ENCODE measurements around the gene CASQ2.
A peak's percentile ranks its signal among the peaks of the same experiment; 100 is the strongest.

Gene CASQ2

DNA sequence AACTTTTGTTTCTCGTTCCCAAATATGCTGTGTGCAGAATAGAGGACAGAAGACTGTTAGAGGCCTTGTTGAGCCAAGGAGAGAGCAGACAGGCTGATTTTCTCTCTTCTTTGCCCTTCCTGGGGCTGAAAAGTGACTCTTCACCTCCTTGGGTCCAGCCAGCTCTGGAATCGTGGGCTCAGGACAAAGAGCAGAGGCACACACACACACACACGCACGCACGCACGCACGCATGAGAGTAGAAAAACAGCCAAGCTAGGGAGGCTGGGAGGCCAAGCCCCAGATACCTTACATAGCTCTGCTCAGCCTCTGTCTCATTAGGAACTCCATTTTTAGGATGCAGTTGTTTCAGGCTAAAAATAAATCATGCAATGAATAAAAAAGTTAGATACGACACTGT lies at the start of gene CASQ2:
CASQ2 (minus strand) TSS at position 166 of the 400 bp plus-strand sequence. CDS start 173 bp downstream, outside the sequence.
- DNase-seq: no peak
- ATAC-seq: no peak

- no peak for ATAC-seq
- no peak for DNase-seq
Observed at GRCh38 chr1:115815694-115816093, 47.2 kb upstream of the CASQ2 start.

DNA sequence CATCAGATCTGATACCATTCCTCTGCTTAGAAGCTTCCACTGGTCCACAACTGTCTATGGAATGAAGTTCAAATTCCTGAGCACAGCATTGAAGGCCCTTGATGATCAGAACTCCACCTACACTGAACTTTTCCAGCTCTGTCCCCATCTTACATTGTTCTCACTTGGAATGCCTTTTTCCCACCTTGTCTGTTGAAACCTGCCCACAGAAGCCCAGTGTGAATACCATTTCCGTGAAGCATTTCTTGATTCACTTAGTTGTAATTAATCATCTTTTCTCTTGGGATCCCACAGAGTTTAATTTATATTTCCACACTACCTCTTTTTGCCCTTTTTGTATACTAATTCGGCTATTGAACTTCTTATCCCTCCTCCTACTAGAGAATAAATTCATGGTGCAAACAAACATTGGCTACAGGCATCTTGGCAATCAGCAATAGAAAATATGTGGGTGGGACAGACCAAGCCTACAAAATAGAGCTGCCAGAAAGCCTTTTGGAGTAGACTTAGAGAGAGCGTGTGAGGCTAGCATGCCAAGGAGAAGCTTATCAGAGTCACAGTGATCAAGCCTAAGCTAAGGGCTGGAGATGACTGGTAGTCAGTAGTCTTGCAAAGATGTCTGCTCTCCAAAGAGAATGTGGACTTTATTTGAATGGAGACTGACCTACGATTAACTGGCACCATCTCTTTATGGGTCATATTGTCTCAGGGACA lies 46.3 kb upstream of the CASQ2 start:
- no peak for ATAC-seq

DNA sequence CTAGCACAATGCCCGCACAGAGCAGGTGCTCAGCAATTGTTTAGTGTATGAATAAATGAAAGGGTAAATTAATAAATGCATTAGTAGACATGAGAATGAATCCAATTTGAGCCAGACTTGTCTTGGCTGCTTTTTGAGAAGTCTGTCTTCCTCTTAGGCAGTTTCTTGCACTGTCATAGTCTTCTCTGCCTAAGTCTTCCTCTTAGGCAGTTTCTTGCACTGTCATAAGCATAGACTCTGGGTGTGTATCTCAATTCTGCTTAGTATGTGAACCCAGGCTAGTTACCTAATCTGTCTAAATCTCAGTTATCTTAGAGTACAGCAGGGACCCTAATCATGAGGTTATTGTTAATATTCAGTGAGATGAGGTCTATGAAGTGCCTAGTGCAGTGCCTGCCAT lies 45.2 kb upstream of the CASQ2 start:
- DNase-seq (no peak), ATAC-seq (no peak)

More for the DNA sequence above, 46.3 kb upstream of the CASQ2 start:
- no peak for DNase-seq

- ATAC-seq (no peak), DNase-seq (no peak)
Observed at GRCh38 chr1:115811140-115811828, 42.8 kb upstream of the CASQ2 start.

DNA sequence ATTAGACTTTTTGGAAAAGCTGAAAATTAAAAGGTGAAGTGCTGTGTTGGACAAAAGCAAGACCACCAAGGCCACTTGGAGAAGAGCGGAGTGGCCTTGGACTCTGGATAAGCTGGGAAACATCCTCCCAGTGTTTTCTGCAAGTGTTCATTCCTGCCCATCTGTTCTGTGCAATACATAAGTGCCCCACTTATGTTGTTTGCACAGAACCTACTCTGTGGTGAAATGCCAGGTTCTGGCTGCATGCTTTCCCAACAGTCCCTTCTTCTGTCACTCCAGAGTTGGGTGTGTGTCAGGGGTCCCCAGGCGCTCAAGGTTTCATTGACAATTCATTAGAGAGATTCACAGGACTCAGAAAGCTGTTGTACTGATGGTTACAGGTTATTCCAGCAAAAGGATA lies 42.1 kb upstream of the CASQ2 start:
- DNase-seq (no peak), ATAC-seq (no peak)

- ATAC-seq (no peak), DNase-seq (no peak)
Observed at GRCh38 chr1:115809847-115810246, 41.3 kb upstream of the CASQ2 start.

DNA sequence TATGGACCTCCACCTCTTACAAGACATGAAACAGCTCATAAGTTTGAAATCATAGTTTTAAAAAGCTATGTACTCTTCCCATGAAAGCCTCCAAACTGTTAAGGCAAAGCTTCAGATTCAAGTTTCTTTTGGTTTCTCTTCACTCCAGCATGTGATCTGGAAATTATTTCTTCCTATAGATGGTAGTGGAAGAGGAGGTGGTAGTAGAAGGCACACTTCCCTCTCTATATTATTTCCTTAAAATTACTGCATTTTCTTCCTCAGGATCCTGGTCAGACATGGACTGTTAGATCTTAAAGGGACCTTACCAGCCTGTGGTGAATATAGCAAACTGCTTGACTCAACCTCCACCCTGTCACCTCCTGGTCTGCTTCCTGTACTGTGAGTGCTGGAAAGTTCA lies 40.6 kb upstream of the CASQ2 start:
- DNase-seq: no peak

GRCh38 chr1:115807723-115808122 lies 39.2 kb upstream of the CASQ2 start:
- DNase-seq (peak; percentile 54), ATAC-seq (no peak)

More for the DNA sequence above, 40.6 kb upstream of the CASQ2 start:
- ATAC-seq: no peak

DNA sequence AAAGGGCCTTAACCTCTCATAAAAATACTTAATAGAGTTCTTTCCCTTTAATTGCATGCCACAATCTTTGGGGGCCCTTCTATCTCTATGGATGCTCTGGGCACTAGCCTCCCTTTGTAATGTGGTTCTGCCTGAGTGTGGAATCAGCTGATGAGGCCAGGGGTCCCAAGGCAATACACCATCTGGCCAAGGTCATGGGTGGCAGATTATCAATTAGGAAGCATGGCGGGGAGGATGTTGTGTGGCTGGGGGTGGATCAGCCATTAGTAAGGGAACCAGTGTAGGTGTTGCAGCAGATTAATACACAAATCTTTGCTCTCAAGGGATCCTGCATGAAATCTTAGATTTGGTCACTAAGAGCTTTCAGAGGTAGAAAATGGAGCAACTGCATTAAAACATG lies 37.1 kb upstream of the CASQ2 start:
- DNase-seq (no peak), ATAC-seq (no peak)

DNA sequence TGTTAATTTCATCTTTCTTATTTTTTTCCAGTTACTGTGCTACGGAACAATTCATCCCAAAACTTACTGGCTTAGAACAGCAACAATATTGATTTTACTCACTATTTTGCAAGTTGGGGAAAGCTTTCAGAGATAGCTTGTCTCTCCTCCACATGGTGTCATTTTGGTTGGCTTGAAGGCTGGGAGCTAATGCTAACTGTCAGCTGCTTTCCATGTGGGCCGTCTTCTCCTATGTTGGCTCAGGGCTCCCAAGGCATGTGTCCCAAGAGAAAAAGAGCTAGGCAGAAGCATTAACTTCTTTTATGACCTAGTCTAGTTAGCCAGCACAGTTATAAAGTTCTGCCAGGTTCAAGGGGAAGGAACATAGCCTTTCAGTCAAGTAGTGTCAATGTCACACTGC lies 33.9 kb upstream of the CASQ2 start:
- no peak for ATAC-seq
- no peak for DNase-seq

DNA sequence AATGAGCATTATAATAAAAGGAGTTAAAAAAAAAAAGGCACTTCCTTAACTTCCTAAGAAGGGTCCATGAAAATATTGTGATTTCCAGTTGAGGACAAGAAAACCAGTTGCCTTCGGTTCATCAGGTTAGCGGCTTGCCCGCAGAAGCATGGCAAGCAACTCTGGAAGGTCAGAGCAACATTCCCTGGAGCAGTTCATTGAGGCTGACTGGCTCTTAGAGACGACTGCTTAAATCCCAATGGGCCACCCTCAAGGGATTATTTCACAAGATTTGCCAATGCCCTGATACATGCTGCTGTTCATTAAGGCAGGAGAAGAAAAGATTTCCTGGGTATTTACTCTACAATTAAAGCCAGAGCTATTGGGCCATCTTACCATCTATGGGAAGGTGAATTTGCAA lies 29.0 kb upstream of the CASQ2 start:
- ATAC-seq (no peak), DNase-seq (no peak)

GRCh38 chr1:115796897-115797296 lies 28.4 kb upstream of the CASQ2 start:
- ATAC-seq (no peak), DNase-seq (no peak)

GRCh38 chr1:115796036-115796435 lies 27.5 kb upstream of the CASQ2 start:
- DNase-seq (no peak), ATAC-seq (no peak)

- no peak for ATAC-seq
Observed at GRCh38 chr1:115794976-115795639, 26.6 kb upstream of the CASQ2 start.

DNA sequence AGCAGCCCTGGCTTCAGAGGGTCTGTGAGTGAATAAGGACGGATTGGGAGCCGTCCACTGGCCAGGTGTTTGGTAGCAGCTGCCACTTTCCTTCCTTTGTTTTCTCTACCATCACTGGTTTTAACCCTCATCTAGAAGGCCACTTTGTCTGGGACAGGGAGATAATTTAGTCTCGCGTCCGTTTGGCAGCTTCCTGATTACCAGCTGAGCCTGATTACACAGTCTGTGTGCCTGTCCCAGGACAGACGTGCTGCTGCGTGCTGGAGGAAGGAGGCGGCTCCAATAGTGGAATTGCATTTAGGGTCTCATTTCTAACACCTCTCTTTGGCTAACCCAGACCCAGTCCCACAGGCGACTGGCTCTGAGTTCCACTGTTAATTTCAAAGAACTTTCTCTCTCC lies 24.6 kb upstream of the CASQ2 start:
- ATAC-seq: no peak
- no peak for DNase-seq

More at GRCh38 chr1:115794976-115795639, 26.6 kb upstream of the CASQ2 start:
- no peak for DNase-seq

DNA sequence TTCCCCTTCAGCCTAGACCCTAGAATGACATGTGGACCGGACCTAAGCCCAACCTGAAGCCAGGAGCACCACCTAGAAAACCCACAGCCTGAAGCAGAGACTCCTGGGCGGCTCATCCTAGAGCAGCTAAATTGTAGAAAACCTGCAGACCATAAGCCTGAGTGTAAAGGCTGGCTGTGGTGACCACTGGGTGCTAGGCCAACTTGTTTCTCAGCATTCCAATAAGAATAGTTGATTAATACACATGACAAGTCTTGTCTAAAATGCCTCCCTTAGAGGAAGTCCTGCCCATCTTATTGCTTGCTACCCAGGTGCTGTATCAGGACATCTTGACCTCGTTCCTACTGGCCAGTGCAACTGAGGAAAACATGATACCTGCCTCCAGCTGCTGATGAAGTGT lies 23.3 kb upstream of the CASQ2 start:
- DNase-seq (no peak), ATAC-seq (no peak)

DNA sequence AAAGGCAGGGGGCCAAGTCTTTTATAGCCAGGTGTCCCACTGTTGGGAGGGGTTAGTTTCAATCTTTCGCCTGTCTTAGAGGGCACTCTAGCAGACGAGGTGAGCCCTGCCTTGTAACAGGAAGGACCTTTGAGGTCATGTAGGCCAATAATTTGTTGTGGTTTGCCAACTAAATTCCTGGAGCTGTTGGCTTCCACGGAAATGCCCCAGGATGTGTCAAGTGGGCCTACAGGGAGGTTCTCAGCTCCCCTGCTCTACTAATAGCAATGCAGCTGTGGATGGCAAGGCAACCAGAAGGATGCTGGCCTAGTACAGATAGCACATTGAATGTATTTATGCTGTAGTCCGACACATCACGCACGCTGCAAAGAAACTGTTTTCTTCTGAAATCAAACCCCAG lies 22.3 kb upstream of the CASQ2 start:
- no peak for DNase-seq

GRCh38 chr1:115790356-115790755 lies 21.8 kb upstream of the CASQ2 start:
- ATAC-seq (no peak), DNase-seq (no peak)

More for the DNA sequence above, 22.3 kb upstream of the CASQ2 start:
- no peak for ATAC-seq

GRCh38 chr1:115783311-115783710 lies 14.8 kb upstream of the CASQ2 start:
- ATAC-seq: no peak
- no peak for DNase-seq

GRCh38 chr1:115782571-115783281 lies 14.2 kb upstream of the CASQ2 start:
- no peak for ATAC-seq
- DNase-seq: no peak

DNA sequence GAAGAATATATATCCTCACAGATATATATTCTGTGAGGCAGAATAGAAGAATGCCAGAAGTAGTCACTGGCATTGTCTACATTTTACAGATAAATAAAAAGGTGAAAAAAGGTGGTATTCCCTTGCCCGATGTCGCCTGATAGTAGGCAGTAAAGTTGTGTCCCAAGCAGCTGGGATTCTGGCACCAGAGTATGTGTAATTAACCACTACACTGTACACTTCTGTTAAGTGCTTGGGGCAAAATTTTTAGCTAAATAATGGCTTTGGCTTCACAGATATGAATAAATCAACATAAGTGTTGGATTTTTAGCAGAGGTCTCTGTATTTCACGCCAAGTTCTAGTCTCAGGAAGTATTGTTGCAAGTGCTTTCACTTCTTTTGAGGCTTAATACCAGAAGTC lies 13.3 kb upstream of the CASQ2 start:
- ATAC-seq: no peak

GRCh38 chr1:115781343-115781742 lies 12.8 kb upstream of the CASQ2 start:
- DNase-seq (no peak), ATAC-seq (no peak)

More for the DNA sequence above, 13.3 kb upstream of the CASQ2 start:
- no peak for DNase-seq

Data from stimulated activated naive CD8-positive, alpha-beta T cell treated with anti-CD3 and anti-CD28 coated beads, Interleukin-15, Interleukin-2, amounts not matched to agents 100 U/mL and 50 U/mL, for 24 hours (primary cell).